ENCODE measurements around the gene SUGCT. TPM values are rescaled to one million over a fixed set of nuclear protein-coding genes. Genes with fewer than 3 reads are reported as not detected.

Gene SUGCT
- total and polyA plus RNA-seq, 8 donors = 2.0 to 4.2 (median 2.9) TPM

- H3K36me3 ChIP-seq = no peaks in the 10 kb centered on the region
- H3K4me3 ChIP-seq = no peak overlapping the region
- no peaks in the 10 kb centered on the region for H3K27me3 ChIP-seq
- no peaks in the 10 kb centered on the region for H3K4me1 ChIP-seq
- no peaks in the 10 kb centered on the region for H3K9me3 ChIP-seq
- no peak for ATAC-seq
- no peak overlapping the region for H3K27ac ChIP-seq
- intact Hi-C loops (cut with DNase I) = no loop called here
- no peak for DNase-seq
- no peak for TF ChIP-seq CTCF (IDR thresholded peaks at IDR 0.05)
These were observed 741.8 kb downstream of the SUGCT start for GRCh38 chr7:40876601-40877000.

GRCh38 chr7:40879941-40880543 lies 745.2 kb downstream of the SUGCT start:
- Histone ChIP-seq H3K27ac (no peak overlapping the region), H3K36me3 (no peaks in the 10 kb centered on the region), H3K9me3 (no peaks in the 10 kb centered on the region), H3K4me3 (no peak overlapping the region), H3K27me3 (no peaks in the 10 kb centered on the region), H3K4me1 (no peaks in the 10 kb centered on the region)
- DNase-seq = no peak
- ATAC-seq = no peak
- intact Hi-C loops (cut with DNase I) = no loop called here
- TF ChIP-seq CTCF (IDR thresholded peaks at IDR 0.05) = no peak

GRCh38 chr7:40880581-40880980 lies 745.8 kb downstream of the SUGCT start:
- no peak for ATAC-seq
- no peaks in the 10 kb centered on the region for H3K36me3 ChIP-seq
- no peak for TF ChIP-seq CTCF (IDR thresholded peaks at IDR 0.05)
- H3K4me3 ChIP-seq = no peak overlapping the region
- no peaks in the 10 kb centered on the region for H3K4me1 ChIP-seq
- no peaks in the 10 kb centered on the region for H3K27me3 ChIP-seq
- DNase-seq = no peak
- no peaks in the 10 kb centered on the region for H3K9me3 ChIP-seq
- intact Hi-C loops (cut with DNase I) = no loop called here
- no peak overlapping the region for H3K27ac ChIP-seq

- H3K9me3 ChIP-seq = no peaks in the 10 kb centered on the region
- H3K27ac ChIP-seq = no peak overlapping the region
- intact Hi-C loops (cut with DNase I) = no loop called here
- no peak overlapping the region for H3K4me3 ChIP-seq
- DNase-seq (no peak), ATAC-seq (no peak)
- no peaks in the 10 kb centered on the region for H3K36me3 ChIP-seq
- no peaks in the 10 kb centered on the region for H3K4me1 ChIP-seq
- no peak for TF ChIP-seq CTCF (IDR thresholded peaks at IDR 0.05)
- H3K27me3 ChIP-seq = no peaks in the 10 kb centered on the region
These were observed 746.7 kb downstream of the SUGCT start for GRCh38 chr7:40881405-40881926.

GRCh38 chr7:40882071-40882658 lies 747.4 kb downstream of the SUGCT start:
- Histone ChIP-seq H3K4me1 (no peaks in the 10 kb centered on the region), H3K27ac (no peak overlapping the region), H3K9me3 (no peaks in the 10 kb centered on the region), H3K36me3 (no peaks in the 10 kb centered on the region), H3K4me3 (no peak overlapping the region), H3K27me3 (no peaks in the 10 kb centered on the region)
- no peak for ATAC-seq
- no peak for TF ChIP-seq CTCF (IDR thresholded peaks at IDR 0.05)
- intact Hi-C loops (cut with DNase I) = no loop called here
- DNase-seq = no peak

Data from left lung (tissue), 10 donors.